Measurements from ENCODE around the gene PCCA. TPM values are rescaled to one million over a fixed set of nuclear protein-coding genes. Genes with fewer than 3 reads are reported as not detected.

Gene PCCA
- polyA plus RNA-seq, 1 experiment, result 22.6 TPM

- POLR2A ChIA-PET, result no interaction called here
Measured at GRCh38 chr13:100525453-100526317, 436.8 kb downstream of the PCCA start.

DNA sequence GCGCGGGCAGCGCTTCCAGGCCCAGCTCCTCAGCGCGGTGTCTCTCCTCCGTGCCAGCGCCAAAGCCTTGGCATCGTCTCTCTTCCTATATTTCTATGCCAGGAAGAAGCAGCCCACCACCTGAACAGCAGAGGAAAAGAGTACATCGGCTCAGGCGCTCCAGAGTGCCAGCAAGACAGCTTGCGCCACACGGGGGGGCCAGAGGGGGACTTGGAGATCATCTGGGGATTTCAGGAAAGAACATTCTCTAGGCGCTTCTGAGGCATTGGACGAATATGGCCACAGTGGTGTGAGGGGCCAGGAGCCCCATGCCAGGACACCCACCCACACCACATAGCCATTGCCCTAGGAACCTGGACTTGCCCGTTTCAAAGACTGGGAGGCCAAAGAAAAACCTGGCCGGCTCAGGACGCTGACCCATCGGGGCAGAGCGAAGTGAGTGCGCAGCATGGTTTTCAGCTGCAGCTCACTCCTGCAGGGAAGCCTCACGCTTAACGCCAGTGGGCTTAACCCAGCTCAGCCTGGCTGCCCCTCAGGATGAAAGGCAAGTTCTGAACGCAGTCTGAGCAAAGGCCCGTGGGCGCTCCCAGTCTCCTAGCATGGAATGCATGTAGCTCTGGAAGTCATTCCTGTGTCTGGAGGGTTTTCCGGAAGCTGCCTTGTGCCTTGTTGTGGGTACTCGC, 437.6 kb downstream of the PCCA start:
- Histone ChIP-seq H3K4me3 (ENCODE audit: low read depth, low read length) (no peak overlapping the region), H3K27ac (ENCODE audit: low read depth, low read length) (no peak overlapping the region), H3K27me3 (ENCODE audit: control insufficient read depth, insufficient read depth, low read length) (no peaks in the 10 kb centered on the region), H3K9me3 (ENCODE audit: control insufficient read depth, insufficient read depth, low read length) (no peaks in the 10 kb centered on the region; the same call in 1 of the 2 replicates)
- no peak for DNase-seq (ENCODE audit: low read depth, low spot score)
- POLR2A ChIA-PET, result no interaction called here
- TF ChIP-seq CTCF (IDR thresholded peaks at IDR 0.05; ENCODE audit: low read depth, low read length), result no peak
- CTCF ChIA-PET, result interaction anchor here (1.5 kb wide), 1 partner anchor 12 kb away, joined by 4 read pairs; no protein-coding TSS in a partner anchor

More at GRCh38 chr13:100525453-100526317, 436.8 kb downstream of the PCCA start:
- no peak overlapping the region for H3K27ac ChIP-seq (ENCODE audit: low read depth, low read length)
- DNase-seq (ENCODE audit: low read depth, low spot score), result no peak
- no peak overlapping the region for H3K4me3 ChIP-seq (ENCODE audit: low read depth, low read length)
- no peaks in the 10 kb centered on the region; the same call in 1 of the 2 replicates for H3K9me3 ChIP-seq (ENCODE audit: control insufficient read depth, insufficient read depth, low read length)
- no peak for TF ChIP-seq CTCF (IDR thresholded peaks at IDR 0.05; ENCODE audit: low read depth, low read length)
- H3K27me3 ChIP-seq (ENCODE audit: control insufficient read depth, insufficient read depth, low read length), result no peaks in the 10 kb centered on the region
- CTCF ChIA-PET, result interaction anchor here (0.7 to 0.9 kb wide), 2 partner anchors 10 to 609 kb away, joined by 3 read pairs; no protein-coding TSS in a partner anchor

DNA sequence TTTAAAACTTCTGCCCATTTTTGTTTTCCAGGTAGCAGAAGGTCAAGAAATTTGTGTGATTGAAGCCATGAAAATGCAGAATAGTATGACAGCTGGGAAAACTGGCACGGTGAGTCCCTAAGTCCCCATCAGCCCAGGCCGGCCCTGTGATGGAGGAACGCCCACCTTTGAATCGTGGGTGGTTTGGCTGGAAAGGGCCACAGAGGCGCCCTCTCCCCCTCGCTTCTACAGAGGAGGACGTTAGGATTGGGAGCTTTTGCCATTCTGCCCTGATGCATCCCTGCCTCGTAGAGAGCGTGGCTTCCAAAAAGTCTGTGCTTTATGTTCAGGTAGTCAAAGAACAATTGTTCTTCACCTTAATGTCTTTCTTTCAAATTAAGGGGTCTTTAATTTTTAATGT, 438.8 kb downstream of the PCCA start:
- Histone ChIP-seq H3K27ac (ENCODE audit: low read depth, low read length) (no peak overlapping the region), H3K9me3 (ENCODE audit: control insufficient read depth, insufficient read depth, low read length) (peaks cover 8% of the 10 kb centered on the region; the same call in 1 of the 2 replicates), H3K27me3 (ENCODE audit: control insufficient read depth, insufficient read depth, low read length) (no peaks in the 10 kb centered on the region), H3K4me3 (ENCODE audit: low read depth, low read length) (no peak overlapping the region)
- TF ChIP-seq CTCF (IDR thresholded peaks at IDR 0.05; ENCODE audit: low read depth, low read length), result no peak
- ChIA-PET POLR2A (no interaction called here), CTCF (interaction anchor here (1.5 kb wide), 1 partner anchor 13 kb away, joined by 4 read pairs; no protein-coding TSS in a partner anchor)
- no peak for DNase-seq (ENCODE audit: low read depth, low spot score)

- no peak for TF ChIP-seq CTCF (IDR thresholded peaks at IDR 0.05; ENCODE audit: low read depth, low read length)
- no peak overlapping the region for H3K27ac ChIP-seq (ENCODE audit: low read depth, low read length)
- H3K9me3 ChIP-seq (ENCODE audit: control insufficient read depth, insufficient read depth, low read length), result peaks cover 8% of the 10 kb centered on the region; the same call in 1 of the 2 replicates
- CTCF ChIA-PET, result interaction anchor here (1.5 kb wide), 1 partner anchor 13 kb away, joined by 4 read pairs; no protein-coding TSS in a partner anchor
- no peaks in the 10 kb centered on the region for H3K27me3 ChIP-seq (ENCODE audit: control insufficient read depth, insufficient read depth, low read length)
- DNase-seq (ENCODE audit: low read depth, low spot score), result no peak
- POLR2A ChIA-PET, result no interaction called here
- no peak overlapping the region for H3K4me3 ChIP-seq (ENCODE audit: low read depth, low read length)
Measured at GRCh38 chr13:100528353-100528752, 439.5 kb downstream of the PCCA start.

All from AG04450 (cell line).